Liver (tissue), 3 donors: ENCODE results near the gene TRIM40.

Experiments used
- JUND ChIP-seq, 2 donors: IDR thresholded peaks; 2 replicates each; pipeline ENCODE4 v1.6.1; 2016; ENCODE audit warnings: antibody characterized with exemption in 2 of 2
- RAD21 ChIP-seq, 2 donors: IDR thresholded peaks; 2 replicates each; pipeline ENCODE4 v1.6.1; 2016; ENCODE audit warnings: antibody characterized with exemption in 2 of 2, mild to moderate bottlenecking in 2 of 2
- RXRA ChIP-seq, 2 donors: IDR thresholded peaks; 2 replicates each; pipeline ENCODE4 v1.6.1; 2017 to 2018; ENCODE audit warnings: antibody characterized with exemption in 2 of 2, mild to moderate bottlenecking in 1 of 2
- TAF1 ChIP-seq: conservative IDR thresholded peaks from 2 replicates; pipeline ENCODE4 v1.6.1; 2016; ENCODE audit warnings: antibody characterized with exemption, mild to moderate bottlenecking
- YY1 ChIP-seq: IDR thresholded peaks from 2 replicates; pipeline ENCODE4 v1.6.1; 2016; ENCODE audit warnings: antibody characterized with exemption, mild to moderate bottlenecking
- TF ChIP-seq, protein P1 (sequence below): fragments of 150-350 bp; IDR thresholded peaks from 2 replicates; pipeline ENCODE4 v1.5.1; 2017; ENCODE audit warnings: improper control_type of control experiment, low read depth, low read length; ENCODE audit not compliant: missing input control
- TF ChIP-seq, protein P2 (sequence below): IDR thresholded peaks from 2 replicates; pipeline ENCODE4 v1.6.1; 2016; ENCODE audit warnings: antibody characterized with exemption
- TF ChIP-seq, protein P3 (sequence below): IDR thresholded peaks from 2 replicates; pipeline ENCODE4 v1.6.1; 2016; ENCODE audit warnings: antibody characterized with exemption
- donor health status: healthy.
- donor health status: healthy.

DNA sequence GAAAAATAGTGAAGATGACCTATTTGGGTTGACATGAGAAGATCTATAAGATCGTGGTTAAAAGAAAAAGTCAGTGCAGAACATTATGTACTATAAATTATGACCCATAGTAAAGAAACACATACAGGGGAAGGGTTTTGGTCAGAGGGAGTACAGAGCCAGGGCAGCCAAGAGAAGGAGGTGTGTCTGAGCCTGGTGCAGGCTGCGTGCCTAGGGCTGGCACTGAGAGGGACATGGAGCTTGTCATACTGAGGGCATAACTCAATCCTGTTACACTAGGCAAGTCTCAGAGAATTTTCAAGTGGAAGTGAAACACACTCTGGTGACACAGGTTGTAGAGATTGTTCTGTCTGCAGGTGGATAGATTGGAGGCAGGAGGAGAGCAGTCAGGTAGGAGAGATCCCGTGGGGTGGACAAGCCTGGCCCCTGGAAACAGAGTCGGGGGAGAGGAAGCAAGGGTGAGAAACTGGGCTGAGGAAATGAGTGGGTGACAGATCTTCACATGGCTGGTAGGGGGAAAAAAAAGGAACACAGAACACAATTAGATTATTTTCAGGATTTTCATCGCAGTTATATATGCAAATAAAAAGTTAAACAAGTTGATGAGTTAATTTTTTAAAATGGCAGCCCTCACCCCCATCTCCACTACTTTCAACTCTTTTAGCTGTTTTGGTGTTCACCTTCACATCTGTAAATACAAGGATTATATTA lies 41.8 kb upstream of the TRIM40 start:
- no peak for TF ChIP-seq JUND (IDR thresholded peaks at IDR 0.05)
- TF ChIP-seq, protein P1, sequence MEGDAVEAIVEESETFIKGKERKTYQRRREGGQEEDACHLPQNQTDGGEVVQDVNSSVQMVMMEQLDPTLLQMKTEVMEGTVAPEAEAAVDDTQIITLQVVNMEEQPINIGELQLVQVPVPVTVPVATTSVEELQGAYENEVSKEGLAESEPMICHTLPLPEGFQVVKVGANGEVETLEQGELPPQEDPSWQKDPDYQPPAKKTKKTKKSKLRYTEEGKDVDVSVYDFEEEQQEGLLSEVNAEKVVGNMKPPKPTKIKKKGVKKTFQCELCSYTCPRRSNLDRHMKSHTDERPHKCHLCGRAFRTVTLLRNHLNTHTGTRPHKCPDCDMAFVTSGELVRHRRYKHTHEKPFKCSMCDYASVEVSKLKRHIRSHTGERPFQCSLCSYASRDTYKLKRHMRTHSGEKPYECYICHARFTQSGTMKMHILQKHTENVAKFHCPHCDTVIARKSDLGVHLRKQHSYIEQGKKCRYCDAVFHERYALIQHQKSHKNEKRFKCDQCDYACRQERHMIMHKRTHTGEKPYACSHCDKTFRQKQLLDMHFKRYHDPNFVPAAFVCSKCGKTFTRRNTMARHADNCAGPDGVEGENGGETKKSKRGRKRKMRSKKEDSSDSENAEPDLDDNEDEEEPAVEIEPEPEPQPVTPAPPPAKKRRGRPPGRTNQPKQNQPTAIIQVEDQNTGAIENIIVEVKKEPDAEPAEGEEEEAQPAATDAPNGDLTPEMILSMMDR: no peak
- TF ChIP-seq TAF1: no peak
- TF ChIP-seq, protein P2, sequence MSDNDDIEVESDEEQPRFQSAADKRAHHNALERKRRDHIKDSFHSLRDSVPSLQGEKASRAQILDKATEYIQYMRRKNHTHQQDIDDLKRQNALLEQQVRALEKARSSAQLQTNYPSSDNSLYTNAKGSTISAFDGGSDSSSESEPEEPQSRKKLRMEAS: no peak
- no peak for TF ChIP-seq RAD21 (IDR thresholded peaks at IDR 0.05)
- TF ChIP-seq YY1: no peak
- TF ChIP-seq, protein P3, sequence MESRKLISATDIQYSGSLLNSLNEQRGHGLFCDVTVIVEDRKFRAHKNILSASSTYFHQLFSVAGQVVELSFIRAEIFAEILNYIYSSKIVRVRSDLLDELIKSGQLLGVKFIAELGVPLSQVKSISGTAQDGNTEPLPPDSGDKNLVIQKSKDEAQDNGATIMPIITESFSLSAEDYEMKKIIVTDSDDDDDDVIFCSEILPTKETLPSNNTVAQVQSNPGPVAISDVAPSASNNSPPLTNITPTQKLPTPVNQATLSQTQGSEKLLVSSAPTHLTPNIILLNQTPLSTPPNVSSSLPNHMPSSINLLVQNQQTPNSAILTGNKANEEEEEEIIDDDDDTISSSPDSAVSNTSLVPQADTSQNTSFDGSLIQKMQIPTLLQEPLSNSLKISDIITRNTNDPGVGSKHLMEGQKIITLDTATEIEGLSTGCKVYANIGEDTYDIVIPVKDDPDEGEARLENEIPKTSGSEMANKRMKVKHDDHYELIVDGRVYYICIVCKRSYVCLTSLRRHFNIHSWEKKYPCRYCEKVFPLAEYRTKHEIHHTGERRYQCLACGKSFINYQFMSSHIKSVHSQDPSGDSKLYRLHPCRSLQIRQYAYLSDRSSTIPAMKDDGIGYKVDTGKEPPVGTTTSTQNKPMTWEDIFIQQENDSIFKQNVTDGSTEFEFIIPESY: no peak
- no peak for TF ChIP-seq RXRA (IDR thresholded peaks at IDR 0.05)
